Fibroblast of pulmonary artery (primary cell): Measurements from ENCODE around the gene FPR2.
A peak's percentile ranks its signal among the peaks of the same experiment; 100 is the strongest.

Source experiments
- DNase-seq: peaks from one replicate; pipeline ENCODE4 v3.0.0-alpha.2; 2010; ENCODE audit warnings: low read depth
- H3K4me3 ChIP-seq: replicated peaks from 2 replicates; pipeline ENCODE4 v1.5.1; 2011; ENCODE audit warnings: low read depth, mild to moderate bottlenecking, control low read depth, low read length, moderate library complexity
- CTCF ChIP-seq: IDR thresholded peaks from 2 replicates; pipeline ENCODE4 v1.5.1; 2011; ENCODE audit warnings: mild to moderate bottlenecking, control low read depth, low read length, inconsistent platforms; ENCODE audit errors: missing control alignments

The FPR2 gene

GRCh38 chr19:51760697-51761356 is at the start of gene FPR2:
Gene FPR2 (plus strand): TSS chr19:51761180. CDS start chr19:51768659, 7,479 bp downstream.
- TF ChIP-seq CTCF, result no peak
- no peak within 1 kb of the TSS for H3K4me3 ChIP-seq
- no peak for DNase-seq

GRCh38 chr19:51711702-51712101 is 49.3 kb upstream of the FPR2 start:
- no peak for DNase-seq
- TF ChIP-seq CTCF, result no peak
- H3K4me3 ChIP-seq, result no peak overlapping the region

- peak; percentile 67 for DNase-seq
- peak; percentile 55 for TF ChIP-seq CTCF
- H3K4me3 ChIP-seq, result no peak overlapping the region
These were observed 48.4 kb upstream of the FPR2 start for GRCh38 chr19:51712461-51713081.

- DNase-seq, result no peak
- no peak overlapping the region for H3K4me3 ChIP-seq
- no peak for TF ChIP-seq CTCF
These were observed 47.4 kb upstream of the FPR2 start for GRCh38 chr19:51713319-51714285.

- no peak for DNase-seq
- no peak for TF ChIP-seq CTCF
- no peak overlapping the region for H3K4me3 ChIP-seq
These were observed 46.1 kb upstream of the FPR2 start for GRCh38 chr19:51714848-51715247.

GRCh38 chr19:51715850-51716249 is 45.1 kb upstream of the FPR2 start:
- no peak for DNase-seq
- no peak for TF ChIP-seq CTCF
- no peak overlapping the region for H3K4me3 ChIP-seq
